CD4-positive, alpha-beta T cell treated with Interleukin-6 at 100 ng/mL for 8 hours (primary cell): ENCODE results near the gene SFTA2.
"Not testable (repeated sequence)": the region's sequence is repeated elsewhere in the genome, so short reads cannot be mapped to it uniquely, and the experiment has no call there.

Source experiments
- DNase-seq: peaks from one replicate; pipeline ENCODE4 v3.0.0-alpha.2; 2020; ENCODE audit warnings: mixed read lengths, low spot score

The SFTA2 gene

GRCh38 chr6:30931969-30932645 lies at the start of gene SFTA2:
Gene SFTA2, minus strand, starts transcription at chr6:30932170. Its CDS starts 74 bp downstream, at chr6:30932096.
- DNase-seq: no peak

DNA sequence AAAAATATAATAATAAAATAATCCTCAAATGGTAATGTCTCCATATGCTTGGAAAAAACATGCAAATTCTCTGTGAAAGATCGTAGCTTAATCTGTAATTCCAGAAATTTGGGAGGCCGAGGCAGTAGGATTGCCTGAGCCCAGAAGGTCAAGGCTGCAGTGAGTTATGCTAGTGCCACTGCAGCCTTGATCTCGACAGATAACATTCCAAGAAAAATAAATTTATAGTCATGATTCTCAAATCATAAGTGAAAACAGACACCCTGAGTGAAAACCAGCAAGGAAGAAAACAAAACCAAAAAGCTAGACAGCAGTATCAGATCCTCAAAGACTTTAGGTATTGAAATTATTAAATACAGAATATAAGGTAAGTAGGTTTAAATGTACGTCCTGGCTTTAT lies 47.7 kb upstream of the SFTA2 start:
- no peak for DNase-seq

GRCh38 chr6:30979141-30979540 lies 47.2 kb upstream of the SFTA2 start:
- DNase-seq: no peak

DNA sequence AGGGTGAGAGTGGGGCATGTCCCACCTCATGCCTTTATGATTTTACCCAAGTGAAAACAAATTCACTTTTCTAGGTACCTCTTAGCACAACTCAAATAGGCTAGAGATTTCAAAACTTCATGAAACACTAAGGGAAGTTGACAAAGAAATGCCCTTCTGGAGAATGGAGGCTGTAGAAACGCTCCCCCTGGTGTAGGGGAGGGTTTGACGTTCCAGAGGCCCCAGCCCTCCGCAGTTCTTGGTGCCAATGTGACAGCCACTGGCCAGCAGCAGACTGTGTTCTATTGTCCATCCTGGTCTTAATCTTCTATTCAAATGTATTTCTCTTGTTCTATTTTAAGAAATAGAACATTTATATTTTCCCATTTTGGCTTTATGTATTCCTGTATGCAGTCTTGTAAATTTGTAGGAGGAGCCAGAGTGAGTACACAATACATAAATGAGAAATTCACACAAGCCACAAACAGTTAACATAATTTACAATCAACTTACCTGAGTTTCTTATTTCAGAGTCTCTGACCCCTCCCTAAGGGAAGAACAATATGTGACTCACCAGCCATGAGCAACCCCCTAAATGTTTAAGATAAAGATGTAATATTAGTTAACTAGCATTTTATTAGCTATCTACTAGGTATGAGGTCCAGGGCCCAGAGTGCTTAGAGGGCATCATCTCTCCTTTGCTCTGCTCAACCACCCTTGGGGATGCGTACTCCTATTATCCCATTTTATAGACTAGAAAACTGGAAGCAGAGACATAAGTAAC lies 42.7 kb upstream of the SFTA2 start:
- DNase-seq: no peak

GRCh38 chr6:30972816-30973215 lies 40.8 kb upstream of the SFTA2 start:
- no peak for DNase-seq

- no peak for DNase-seq
These were observed 39.0 kb upstream of the SFTA2 start for GRCh38 chr6:30970946-30971345.

DNA sequence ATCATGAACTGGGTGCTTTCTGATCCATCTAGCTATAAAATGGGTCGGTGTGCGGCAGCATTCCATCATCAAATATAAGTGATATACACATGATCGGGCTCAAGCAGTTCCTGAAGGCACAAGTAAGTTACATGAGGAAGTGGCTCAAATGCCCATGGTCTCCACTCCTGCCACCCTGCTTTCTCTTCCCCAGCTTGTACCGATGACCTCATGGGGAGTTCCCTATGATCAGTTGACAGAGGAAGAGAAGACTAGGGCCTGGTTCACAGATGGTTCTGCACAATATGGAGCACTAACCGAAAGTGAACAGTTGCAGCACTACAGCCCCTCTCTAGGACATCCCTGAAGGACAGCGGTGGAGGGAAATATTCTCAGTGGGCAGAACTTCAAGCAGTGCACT lies 37.2 kb upstream of the SFTA2 start:
- DNase-seq: not testable (repeated sequence)

- DNase-seq: no peak
These were observed 34.2 kb upstream of the SFTA2 start for GRCh38 chr6:30966154-30966553.

- no peak for DNase-seq
These were observed 33.2 kb upstream of the SFTA2 start for GRCh38 chr6:30965140-30965601.

GRCh38 chr6:30964075-30964474 lies 32.1 kb upstream of the SFTA2 start:
- DNase-seq: no peak

DNA sequence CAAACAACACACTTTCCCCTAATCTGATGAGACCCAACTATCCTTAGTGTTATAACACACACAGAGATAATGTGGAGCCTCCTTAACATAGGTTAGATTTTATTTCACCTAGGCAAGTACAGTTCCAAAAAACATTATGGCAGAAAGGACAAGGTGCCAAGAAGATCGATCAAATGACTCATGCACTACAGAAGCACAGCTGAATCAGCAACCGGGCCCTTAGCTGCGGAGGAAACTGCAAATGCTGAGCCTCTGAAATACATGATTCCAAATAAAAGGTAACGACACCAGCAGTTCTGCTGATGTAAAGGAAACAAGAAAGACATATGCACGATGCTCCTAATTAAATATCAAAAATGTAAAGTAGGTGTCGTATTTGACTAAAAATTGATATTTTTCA lies 31.7 kb upstream of the SFTA2 start:
- DNase-seq: no peak

DNA sequence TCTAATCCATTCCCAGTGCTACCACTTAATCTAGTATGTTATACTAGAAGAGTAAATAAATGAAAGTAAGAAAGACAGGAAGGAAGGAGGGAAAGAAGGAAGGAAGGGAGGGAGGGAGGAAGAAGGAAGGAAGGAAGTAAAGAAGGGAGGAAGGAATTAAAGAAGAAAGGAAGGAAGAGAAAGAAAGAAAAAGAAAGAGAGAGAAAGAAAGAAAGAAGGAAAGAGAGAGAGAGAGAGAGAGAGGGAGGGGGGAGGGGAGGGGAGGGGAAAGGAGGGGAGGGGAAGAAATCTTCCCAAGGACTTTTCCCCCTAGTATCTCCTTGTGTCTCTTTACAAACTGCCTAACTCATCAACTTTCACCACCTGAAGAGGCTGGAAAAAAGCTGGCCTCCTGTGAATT lies 30.7 kb upstream of the SFTA2 start:
- no peak for DNase-seq

DNA sequence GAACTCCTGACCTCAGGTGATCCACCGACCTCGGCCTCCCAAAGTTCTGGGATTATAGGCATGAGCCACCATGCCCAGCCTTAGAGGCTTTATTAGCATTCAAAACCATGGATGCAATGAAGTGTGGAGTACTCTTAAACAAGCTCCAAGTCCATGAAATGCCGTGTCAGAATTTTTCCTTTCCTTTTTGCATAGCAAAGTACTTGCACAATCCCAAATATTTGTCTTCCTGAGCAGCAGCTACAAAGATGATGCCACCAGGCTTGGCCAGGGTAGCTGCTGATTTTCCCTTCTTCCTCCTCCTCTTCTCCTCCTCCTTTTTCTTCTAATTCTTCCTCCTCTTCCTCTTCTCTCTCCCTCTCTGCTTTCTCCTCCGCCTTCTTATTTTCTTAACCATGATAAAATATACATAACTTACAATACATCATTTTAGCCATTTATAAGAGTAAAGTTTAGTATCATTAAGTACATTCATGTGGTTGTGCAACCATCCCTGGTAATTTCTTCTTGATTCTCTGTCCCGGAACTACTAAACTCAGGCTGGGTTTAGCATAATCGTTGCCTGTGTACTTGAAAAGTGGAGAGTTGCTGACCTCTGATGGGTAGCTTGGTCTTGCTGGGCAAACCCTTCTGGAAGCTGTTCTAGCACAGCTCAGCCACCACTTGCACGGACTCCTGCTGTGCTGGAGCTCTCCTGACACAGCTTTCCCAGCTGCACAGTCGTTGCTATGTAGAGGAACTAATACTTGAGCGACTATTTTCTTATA lies 29.1 kb upstream of the SFTA2 start:
- no peak for DNase-seq

DNA sequence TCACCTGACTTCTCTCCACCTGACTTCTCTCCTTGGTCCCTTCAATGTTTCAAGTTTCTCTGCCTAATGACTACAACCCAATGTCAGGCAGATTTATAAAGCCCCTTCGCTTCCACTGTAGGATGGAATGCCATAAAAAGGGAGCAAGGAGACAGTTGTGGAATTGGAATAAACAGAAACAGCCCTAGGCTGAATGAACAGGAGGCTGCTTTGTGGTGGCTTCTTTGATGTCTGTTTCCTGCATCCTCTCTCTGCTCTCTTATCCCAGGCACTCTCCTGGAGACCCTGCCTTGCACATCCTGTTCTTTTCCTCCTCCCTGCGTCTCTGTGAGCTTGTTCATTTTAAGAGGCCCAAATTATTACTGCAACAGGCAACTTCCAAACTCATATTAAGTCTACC lies 25.7 kb upstream of the SFTA2 start:
- DNase-seq: no peak

DNA sequence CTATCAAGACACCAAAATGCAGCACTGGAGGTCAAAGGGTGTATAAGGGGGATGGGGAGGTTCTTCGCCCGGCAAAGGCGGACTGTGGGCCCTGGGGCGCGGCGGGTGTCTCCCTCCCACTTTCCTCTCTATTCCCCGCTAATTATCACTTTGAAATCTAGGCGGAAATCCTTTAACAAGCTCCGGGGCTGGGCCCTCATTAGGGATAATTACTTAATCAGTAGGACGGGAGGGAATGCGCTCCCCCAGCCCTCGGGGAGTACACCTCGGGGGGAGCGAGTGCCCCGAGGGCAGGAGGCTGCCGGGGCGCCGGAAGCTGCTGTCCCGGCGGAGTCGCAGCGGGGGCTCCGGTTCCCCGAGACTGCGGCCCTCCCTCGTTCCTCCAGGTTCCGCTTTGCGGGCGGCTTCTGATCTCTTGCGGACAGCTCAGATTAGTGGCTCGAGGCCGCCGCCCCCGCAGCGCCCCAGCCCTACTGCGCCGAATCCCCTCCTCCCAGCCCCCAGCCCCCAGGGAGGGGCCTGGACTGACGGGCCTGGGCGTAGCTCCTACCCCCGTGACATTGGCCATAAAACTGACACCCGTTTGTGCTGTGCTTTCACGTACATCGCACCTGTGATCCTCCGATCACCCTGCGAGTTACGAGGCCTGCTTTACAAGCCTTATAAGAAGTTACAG lies 23.5 kb upstream of the SFTA2 start:
- peak; percentile 51 for DNase-seq

- DNase-seq: no peak
These were observed 22.8 kb upstream of the SFTA2 start for GRCh38 chr6:30954631-30955366.

DNA sequence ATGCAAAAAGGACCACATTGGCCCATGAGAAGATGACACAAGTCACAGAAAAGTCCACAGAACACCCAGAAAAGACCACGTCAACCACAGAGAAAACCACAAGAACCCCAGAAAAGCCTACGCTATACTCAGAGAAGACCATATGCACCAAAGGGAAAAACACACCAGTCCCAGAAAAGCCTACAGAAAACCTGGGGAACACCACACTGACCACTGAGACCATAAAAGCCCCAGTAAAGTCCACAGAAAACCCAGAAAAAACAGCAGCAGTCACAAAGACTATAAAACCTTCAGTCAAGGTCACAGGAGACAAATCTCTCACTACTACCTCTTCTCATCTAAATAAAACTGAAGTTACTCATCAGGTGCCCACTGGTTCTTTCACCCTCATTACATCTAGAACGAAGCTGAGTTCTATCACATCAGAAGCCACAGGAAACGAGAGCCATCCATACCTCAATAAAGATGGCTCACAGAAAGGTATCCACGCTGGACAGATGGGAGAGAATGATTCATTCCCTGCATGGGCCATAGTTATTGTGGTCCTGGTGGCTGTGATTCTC lies 20.0 kb upstream of the SFTA2 start:
- DNase-seq: no peak

DNA sequence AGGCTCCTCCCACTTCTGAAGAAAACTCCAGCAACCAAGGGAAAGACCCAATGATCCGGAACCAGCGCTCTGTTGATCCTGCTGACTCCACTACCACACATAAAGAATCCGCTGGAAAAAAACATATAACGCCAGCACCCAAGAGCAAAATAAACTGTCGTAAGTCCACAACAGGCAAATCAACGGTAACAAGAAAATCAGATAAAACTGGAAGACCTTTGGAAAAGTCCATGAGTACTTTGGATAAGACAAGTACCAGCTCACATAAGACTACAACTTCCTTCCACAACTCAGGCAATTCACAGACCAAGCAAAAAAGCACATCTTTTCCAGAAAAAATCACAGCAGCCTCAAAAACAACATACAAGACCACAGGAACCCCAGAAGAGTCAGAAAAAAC lies 16.8 kb upstream of the SFTA2 start:
- DNase-seq: no peak

DNA sequence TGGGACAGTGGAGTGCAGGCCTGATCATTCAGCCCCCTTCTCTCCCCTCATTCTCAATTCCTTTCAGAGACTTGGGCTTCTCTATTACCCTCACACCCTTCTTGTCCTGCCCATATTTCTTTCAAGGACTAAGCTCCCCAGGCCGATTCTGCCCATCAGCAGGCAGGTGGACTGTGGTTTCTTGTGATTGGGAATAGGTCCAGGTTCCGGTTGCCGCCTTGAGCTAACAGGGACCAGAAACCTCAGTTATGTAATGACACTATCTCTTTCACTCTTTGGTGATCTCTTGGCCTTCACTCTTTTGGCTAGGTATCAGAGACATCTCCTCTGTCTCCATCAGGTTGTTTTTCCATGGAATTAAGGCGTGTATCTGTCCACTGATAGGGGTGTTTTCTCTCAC lies 15.3 kb upstream of the SFTA2 start:
- no peak for DNase-seq

- DNase-seq: no peak
These were observed 13.3 kb upstream of the SFTA2 start for GRCh38 chr6:30945281-30945680.

DNA sequence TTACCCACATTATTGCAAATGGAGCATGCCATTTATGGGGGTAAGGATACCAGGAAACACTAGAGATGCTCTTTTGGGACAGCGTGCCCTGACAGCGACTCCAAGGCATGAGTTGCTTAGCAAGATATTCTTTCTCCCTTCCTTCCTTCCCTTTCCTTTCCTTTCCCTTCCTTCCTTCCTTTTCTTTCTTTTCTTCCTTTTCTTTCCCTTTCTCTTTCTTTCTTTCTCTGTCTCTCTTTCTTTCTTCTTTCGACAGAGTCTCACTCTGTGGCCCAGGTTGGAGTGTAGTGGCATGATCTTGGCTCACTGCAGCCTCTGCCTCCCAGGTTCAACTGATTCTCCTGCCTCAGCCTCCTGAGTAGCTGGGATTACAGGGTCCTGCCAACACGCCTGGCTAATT lies 12.1 kb upstream of the SFTA2 start:
- no peak for DNase-seq
